ENCODE measurements around the gene CFAP54.

DNA sequence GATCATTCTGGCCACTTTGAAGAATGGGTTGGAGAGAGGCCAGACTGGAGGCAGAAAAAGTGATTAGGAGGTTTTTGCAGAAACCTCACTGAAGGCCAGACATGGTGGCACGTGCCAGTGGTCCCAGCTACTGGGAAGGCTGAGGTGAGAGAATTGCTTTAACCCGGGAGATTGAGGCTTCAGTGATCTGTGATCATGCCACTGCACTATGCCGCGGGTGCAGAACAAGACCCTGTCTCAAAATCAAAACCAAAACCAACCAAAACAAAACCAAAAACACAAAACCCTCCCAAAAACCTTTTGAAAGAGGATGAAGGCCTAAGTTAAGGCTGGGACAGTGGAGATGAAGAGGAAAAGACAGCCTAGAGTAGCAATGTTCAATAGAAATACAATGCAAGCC is 15.2 kb upstream of the CFAP54 start:
- TF ChIP-seq GATA2 (IDR thresholded peaks at IDR 0.05; ENCODE audit: low read depth, low read length) (no peak), GATA3 (IDR thresholded peaks at IDR 0.05; ENCODE audit: low read depth, low read length) (no peak)

All from SH-SY5Y (cell line).